ENCODE data around the gene JMJD7.
A peak's percentile ranks its signal among the peaks of the same experiment; 100 is the strongest.

JMJD7 gene

DNA sequence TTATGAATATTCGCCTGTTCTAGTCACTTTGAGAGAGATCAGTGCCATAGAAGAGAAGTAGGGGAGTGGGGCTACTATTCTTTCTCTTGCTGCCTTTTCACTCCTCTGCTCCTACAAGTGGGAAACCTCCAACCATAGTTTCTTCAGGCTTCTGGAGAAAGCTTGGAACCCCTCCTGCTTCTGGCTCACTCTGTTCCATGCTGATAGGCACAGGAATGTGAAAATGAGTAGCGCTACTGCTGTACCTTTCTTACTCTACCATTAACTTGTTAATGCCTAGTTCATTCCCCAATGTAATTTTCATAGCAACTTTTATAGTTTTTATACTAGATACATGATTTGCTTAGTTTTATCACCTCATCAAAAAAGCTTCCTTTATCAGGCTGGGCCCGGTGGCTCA lies 26.7 kb upstream of the JMJD7 start:
- DNase-seq (ENCODE audit: low read depth), result no peak

DNA sequence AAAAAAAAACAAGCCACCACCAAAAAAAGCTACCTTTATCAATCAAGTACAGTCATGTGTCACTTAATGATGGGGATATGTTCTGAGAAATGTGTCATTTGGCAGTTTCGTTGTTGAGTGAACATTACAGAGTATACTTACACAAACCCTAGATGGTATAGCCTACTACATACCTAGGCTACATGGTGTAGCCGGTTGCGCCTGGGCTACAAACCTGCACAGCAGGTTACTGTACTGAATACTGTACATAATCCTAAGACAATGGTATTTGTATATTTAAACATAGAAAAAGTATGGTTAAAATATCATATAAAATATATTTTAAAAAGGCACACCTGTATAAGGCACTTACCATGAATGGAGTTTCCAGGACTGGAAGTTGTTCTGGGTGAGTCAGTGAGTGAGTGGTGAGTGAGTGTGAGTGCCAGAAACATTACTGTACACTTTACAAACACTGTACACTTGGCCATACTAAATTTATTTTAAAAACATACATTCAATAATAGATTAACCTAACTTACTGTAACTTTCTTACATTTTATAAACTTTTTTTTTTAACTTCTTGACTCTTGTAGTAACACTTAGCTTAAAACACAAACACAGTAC lies 25.9 kb upstream of the JMJD7 start:
- DNase-seq (ENCODE audit: low read depth), result no peak

DNA sequence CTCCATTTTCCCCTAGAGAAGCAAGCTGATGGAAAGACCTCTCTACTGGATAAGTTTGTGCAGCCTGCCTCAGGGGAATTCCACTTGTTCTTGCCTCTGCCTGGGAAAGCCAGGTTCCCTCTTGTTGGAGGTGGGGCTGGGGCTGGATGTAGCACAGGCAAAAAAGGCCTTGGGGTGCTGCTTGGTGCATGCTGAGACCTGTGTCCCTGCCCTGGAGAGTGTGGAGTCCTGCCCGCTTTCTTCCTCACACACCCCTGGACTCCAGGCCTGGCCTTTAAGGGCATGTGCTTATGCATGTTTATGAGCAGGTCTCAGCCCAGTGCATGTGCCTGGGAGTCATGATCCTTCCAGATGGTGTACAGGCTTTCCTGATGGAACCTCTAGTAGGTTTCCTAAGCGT lies 23.5 kb upstream of the JMJD7 start:
- no peak for DNase-seq (ENCODE audit: low read depth)

DNA sequence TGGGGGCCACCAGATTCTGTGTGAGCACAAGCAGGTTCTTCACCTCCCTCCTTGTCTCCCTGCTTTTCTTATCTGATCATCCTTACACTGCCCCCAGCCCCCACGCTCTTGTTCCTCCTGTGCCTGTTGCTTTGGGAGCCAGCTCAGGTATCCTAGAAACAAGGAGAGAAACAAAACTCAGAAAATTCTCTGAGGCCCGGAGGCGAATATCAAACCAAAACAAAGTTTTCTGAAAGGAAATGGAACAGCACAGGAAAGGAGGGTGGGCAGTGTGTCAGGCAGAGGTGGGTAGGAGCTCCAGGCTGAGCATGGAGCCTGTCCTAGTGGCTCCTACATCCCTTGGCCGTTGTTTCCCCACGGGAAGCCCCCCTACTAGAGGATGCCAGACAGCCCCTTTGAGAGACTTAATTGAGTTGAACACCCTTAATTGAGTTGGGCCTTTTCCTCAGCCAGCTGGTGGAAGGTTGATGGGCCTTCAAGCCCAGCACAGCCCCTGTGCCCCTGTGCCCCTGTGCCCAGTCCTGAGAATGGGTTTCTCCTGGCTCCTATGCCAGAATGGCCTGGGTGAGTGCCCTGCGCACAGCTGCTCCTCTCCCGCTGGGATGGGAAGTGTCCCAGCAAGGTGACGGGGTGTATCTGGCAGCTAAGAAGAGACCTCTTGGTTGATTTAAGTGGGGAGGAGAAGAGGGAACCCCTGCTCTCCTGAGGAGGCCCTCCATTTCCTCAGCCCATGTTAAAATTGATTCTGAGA lies 22.8 kb upstream of the JMJD7 start:
- no peak for DNase-seq (ENCODE audit: low read depth)

DNA sequence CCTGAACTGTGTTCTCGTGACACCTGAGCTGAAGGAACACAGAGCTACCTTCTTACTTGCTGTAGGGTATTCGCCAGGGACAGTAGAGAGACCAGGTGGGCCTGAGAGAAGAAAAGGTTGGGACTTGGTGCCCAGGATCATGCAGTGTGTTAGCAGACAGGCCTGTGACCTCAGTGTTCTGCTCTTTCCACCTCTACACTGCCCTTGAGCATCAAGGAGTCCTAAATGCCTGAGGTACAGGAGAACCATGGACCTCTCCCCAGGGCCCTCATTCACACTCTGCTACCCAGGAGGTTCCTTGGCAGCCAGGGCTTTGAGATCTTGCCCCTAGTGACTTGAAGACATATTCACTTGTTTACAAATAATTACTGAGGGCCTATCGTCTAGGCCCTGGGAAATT lies 22.2 kb upstream of the JMJD7 start:
- no peak for DNase-seq (ENCODE audit: low read depth)

DNA sequence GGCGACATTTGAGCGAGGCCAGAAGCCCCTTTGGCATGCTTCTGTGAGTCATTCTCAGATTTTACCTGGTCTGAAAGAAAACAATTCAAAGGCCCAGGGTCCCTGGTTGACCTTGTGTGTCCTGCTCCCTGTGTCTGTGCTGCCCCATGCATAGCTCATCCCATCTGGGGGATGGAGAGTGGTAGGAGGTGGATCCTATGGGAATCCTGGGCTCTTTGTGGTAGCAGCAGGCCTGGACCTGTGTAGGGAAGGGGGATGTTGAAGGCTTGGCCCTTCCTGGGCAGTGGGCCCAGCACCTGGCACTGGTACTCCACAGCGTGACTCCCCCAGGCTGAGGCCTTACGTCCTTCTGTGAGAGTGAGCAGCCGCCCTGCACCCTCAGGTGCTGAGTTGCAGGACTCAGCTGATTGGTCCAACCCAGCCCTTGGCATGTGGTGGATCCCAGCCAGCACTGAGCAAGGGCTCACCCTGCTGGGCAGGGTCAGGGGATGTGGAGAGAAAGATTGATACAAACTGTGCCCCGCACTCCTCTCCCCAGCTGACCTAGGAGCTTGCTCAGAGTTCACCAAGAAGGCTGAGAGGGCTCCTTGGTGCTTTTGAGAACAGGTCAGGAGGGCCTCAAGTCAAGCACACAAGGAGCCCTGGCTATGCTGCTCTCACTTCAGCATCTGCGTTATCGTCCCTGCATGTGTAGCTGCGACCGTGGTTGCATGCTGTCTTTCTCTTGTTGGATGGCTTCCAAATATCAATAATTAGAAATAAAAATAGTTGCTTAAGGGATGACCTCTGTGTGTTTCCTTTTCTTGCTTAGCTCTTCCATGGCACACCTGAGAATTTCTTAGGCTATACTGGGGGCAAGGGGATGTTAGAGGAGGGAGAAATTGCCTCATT lies 21.4 kb upstream of the JMJD7 start:
- DNase-seq (ENCODE audit: low read depth), result no peak

DNA sequence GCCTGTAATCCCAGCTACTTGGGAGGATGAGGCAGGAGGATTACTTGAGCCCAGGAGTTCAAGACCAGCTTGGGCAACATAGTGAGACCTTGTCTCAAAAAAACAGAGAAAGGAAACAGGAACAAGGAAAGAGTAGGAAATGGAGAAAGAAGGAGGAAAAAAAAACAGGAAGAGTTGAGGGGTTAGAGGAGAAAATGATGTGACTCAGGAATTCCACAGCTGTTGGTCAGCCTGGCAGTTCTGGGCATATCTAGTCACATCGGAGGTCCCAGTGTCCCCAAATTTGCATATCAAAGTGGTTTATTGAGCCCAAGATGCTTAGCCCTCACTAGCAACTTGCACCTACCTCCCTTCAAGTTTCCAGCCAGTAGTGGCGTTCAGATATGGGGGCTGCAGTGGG lies 18.8 kb upstream of the JMJD7 start:
- no peak for DNase-seq (ENCODE audit: low read depth)

DNA sequence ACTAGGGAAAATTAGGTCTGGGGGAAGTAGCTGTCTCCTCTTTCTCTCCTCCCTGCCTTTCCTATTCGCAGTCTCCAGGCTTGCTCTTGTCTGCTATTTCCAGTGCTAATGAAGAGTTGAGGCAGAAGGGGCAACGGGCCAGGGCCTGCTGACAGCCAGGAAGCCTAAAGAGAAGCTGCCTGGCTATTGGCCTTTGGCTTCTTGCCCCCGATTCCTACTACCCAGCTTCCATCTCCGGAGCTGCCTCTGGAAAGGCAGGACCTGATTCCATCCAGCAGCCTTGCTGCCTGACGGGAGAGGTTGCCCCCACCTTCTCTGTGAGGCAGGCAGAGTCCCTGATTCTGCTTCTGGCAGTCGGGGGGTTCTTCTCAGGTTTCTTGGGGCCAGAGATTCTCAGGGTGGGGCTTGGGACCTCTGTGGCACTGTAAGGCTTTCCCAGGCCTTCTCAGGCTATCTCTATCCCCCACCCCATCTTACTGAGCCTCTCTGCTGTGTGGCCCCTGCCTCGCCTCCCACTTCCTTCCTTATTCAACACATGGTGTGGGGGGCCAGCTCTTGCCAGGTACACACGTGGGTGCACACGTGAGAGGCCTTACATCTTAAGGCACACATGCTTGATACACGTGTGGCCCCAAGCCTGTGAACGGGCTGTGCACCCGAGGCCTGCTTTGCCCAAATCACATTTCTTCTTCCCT lies 18.2 kb upstream of the JMJD7 start:
- DNase-seq (ENCODE audit: low read depth), result no peak

DNA sequence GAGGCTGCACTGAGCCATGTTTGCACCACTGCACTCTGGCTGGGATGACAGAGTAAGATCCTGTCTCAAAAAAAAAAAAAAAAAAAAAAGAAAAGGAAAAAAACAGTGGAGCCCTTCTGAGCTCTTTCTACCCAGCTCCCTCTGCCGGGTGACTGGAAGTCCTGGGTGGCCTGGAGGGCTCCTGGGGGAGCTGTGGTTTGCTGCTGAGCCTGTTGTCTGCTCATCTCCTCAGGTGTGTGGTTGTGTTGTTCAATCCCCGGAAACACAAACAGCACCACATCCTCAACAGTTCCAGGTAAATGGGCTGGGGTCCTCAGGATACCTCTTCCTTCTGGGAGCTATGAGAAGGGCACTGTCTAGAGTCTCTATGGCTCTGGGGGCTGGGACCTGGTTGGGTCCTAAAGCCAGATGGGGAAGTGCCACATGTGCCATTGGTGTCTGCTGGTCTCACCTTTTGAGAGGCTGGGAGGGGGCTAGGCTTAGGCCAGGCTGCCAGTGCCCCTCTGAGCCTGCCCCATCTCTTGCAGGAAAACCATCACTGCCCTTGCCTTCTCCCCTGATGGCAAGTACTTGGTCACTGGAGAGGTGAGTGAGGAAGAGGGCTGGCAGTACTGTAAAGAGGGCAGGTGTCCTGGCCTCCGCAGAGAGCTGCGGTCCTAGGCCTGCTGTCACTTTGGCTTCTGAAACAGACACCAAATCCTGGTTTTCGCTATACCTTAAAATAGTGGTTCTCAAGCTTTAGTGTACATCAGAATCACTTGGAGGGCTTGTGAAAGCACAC lies 17.1 kb upstream of the JMJD7 start:
- no peak for DNase-seq (ENCODE audit: low read depth)

DNA sequence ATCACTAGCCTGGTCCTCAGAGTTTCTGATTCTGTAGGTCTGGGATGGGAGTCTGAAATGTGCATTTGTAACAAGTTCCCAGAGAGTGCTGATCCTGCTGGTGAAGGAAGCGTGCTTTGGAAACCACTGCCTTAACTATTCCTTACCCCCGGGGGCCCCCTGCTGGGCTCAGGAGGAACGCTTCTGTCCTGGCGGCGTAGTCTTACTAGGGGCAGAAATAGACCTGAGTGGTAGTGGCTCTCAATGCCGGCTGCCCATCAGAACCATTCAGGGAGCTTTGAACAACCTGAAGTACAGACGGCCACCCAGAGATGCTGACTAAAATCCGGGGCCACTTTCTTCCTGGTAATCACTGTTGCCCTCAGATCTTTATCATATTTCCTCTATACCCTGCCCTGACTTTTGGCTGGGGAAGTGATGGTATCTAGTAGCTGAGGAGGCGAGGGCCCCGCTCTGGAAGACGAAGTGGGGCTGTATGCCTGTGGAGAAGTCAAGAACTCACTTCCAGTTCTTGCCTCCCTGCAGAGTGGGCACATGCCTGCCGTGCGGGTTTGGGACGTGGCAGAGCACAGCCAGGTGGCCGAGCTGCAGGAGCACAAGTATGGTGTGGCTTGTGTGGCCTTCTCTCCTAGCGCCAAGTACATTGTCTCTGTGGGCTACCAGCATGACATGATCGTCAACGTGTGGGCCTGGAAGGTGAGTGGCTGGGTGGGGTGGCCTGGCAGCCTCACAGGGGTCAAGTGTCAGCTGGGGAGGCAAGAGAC lies 16.3 kb upstream of the JMJD7 start:
- peak; percentile 53 for DNase-seq (ENCODE audit: low read depth)

DNA sequence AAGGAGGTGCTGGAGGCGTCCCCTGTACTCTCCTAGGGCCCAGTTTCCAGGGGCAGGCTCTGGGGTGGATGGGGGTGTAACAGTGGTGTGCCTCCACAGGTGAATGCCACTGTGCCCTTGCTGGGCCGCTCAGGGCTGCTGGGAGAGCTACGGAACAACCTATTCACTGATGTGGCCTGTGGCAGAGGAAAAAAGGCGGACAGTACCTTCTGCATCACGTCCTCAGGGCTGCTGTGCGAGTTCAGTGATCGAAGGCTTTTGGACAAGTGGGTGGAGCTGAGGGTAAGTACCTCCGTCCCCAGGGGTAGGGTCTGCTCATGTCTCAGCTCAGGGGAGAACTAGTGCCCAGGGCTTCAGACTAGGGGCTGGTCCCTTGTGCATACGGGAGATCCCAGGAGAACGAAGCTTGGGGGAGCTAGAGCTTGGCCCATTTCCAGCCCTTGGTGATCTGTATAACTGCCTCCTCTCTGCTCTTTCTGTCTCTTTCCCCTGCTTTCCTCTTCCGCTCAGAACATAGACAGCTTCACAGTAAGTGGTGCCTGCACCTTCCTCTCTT lies 15.0 kb upstream of the JMJD7 start:
- no peak for DNase-seq (ENCODE audit: low read depth)

DNA sequence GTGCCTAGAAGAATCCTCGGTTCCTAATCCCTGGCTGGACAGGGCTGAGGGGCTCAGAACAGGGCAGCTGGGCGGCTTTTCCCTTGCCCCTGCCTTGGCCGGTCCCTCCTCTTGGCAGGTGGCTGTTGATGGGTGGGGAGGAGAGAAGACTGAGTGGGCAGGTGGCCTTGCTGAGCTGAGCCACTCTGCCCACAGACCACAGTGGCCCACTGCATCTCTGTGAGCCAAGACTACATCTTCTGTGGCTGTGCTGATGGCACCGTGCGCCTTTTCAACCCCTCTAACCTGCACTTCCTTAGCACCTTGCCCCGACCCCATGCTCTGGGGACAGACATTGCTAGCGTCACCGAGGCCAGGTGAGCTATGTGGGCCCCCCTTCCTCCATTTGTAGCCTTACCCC lies 14.5 kb upstream of the JMJD7 start:
- no peak for DNase-seq (ENCODE audit: low read depth)

DNA sequence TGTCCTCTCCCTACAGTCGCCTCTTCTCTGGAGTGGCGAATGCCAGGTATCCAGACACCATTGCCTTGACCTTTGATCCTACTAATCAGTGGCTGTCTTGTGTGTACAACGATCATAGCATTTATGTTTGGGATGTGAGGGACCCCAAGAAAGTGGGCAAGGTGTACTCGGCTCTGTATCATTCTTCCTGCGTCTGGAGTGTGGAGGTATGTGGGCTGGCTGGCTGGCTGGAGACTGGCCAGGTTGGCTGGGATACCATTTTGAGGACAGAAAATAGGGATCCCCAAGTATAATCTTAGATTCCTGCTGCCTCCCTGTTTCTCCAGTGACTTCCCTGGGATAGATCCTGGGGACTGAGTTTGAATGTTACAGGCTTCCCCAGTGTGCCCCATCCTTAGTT lies 13.4 kb upstream of the JMJD7 start:
- DNase-seq (ENCODE audit: low read depth), result no peak

DNA sequence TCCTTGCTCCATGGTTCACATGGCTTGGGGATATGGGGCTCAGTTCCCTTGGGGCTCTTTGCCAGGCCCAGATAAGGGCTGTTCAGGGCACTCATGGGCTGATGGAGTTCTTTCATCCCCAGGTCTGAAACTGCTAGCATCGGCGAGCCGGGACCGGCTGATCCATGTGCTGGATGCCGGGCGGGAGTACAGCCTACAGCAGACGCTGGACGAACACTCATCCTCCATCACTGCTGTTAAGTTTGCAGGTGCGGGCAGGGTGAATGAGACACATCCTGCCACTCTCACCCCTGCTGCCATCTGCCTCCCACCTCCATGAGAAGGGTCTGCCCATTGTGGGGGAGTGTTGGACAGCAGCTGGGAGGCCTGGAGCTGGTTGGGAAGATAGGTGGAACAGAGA lies 11.1 kb upstream of the JMJD7 start:
- no peak for DNase-seq (ENCODE audit: low read depth)

DNA sequence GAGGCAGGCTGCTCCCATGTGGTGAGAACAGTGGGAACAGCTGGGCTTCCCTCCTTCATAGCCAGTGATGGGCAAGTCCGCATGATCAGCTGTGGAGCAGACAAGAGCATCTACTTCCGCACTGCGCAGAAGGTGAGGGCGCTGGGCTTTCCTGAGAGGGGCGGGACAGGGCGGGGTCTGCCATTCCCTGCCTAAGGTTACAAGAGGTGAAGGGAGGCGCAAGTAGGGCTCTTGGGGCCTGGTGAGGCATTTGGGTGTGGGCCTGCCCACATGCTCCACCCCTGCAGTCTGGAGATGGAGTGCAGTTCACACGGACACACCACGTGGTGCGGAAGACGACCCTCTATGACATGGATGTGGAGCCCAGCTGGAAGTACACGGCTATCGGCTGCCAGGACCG lies 10.6 kb upstream of the JMJD7 start:
- no peak for DNase-seq (ENCODE audit: low read depth)

DNA sequence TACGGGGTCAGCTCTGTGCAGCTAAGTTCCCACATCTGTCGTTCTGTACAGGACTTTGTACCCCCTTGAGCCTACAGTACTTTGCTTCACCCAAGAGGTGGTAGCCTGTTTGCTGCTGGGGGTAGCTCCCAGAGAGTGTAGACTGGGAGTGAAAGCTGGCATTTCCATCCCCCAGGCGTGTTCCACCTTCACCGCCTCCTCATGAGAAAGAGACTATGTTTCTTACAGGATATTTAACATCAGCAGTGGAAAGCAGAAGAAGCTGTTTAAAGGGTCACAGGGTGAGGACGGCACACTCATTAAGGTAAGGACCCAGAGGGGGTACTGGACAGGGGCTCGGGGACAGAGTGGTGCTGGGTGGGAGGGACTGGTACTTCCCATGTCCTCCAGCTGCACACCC lies 10.1 kb upstream of the JMJD7 start:
- DNase-seq (ENCODE audit: low read depth), result no peak

DNA sequence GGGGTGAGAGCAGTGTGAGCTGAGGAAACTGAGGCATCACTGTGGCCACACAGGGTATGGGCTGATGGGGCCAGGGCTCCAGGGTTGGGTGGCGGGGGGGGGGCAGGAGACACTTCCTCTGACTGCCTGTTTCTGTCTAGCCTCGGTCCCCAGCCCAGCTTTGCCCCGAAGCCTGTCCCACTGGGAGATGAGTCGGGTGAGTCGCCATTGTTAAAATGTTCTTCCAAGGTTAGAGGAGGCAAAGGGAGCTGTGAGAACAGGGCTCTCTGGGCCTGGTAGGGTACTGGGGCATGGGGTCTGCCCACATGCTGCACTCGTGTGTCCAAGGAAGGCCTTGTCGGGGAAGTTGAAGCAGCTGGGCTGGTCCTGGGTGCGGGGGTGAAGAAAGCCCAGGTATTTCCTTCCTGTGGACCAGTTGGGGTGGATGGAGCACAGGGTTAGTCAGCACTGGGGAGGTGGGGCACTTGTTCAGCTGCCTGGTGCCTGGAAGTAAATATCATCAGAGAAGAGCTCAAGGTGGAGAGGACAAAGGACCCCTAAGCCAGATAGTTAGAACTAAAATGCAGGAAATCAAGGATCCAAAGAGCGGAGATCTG lies 8.3 kb upstream of the JMJD7 start:
- DNase-seq (ENCODE audit: low read depth), result no peak

DNA sequence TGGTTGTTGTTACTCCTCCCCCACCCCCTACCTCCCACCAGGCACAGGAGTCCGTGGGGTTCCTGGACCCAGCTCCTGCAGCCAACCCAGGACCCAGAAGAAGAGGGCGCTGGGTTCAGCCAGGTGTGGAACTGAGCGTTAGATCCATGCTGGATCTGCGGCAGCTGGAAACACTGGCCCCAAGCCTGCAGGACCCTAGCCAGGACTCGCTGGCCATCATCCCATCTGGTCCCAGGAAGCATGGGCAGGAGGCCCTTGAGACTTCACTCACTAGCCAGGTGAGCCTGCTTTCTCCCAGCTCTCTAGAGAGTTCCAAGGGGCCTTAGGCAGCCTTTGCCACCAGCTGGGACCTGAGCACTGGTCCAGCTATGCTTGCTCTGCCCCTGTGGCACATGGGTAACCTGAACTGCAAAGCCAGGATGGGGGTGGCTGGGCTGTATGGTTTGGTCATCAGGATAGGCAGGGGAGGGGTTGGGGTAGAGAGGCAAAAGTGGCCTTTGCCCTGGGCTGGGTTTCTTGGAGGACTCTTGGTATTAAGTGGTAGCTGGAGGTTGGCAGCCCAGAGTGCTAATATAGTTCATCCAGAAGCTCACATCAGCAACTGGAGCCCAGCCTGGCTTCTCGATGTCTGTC lies 7.0 kb upstream of the JMJD7 start:
- no peak for DNase-seq (ENCODE audit: low read depth)

DNA sequence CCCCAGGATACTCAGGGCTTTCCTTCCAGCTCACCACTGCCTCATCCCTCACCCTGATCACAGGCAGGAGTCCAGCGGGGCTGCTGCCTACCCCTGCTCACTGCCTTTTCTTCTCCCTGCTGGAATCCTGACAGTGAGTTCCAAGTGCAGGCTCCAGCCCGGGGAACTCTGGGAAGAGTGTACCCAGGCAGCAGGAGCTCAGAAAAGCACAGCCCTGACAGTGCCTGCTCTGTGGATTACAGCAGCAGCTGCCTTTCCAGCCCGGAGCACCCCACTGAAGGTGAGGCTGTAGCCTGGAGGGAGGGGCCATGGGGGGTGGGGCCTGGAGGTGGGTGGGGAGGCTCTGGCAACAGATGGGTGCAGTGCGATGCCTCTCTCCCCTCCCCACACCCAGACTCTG lies 6.1 kb upstream of the JMJD7 start:
- DNase-seq (ENCODE audit: low read depth), result no peak

DNA sequence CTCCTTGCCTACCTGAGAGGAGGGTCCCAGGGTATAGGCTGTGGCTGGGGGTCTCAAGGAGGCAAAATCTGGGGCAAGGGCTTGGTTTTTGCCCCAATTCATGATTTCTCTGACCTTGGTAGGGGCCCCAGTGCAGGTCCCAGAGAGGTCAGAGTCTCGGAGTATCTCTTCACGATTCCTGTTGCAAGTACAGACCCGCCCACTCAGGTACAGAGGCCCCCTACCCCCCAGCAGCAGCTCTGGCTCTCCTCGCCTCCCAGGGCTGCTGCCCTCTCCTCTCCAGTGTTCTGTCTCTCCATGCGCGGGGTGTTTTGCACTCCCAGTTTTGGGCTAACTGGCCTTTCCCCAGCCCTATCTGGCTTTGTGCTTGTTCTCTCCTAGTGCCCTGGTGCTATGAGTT lies 5.4 kb upstream of the JMJD7 start:
- DNase-seq (ENCODE audit: low read depth), result no peak

Data from stimulated activated CD8-positive, alpha-beta memory T cell treated with anti-CD3 and anti-CD28 coated beads, Interleukin-7, amount 100 ng/mL, for 24 hours (primary cell).